Endothelial cell of umbilical vein (primary cell): ENCODE data around the gene TMEM234. TPM values are rescaled to one million over a fixed set of nuclear protein-coding genes. Genes with fewer than 3 reads are reported as not detected.

Source experiments
- BruUV-seq: library from RNA; stranded (reverse); fragments of 400-500 nt; replicated peaks from 2 replicates; lab custom pipeline; 2021; lab: Mats Ljungman, UMichigan
- CTCF ChIA-PET: fragments of 300-600, 350-600 bp; sonication (Branson Sonifier 250); formaldehyde crosslinking; loops from one replicate; lab custom pipeline; 2021; ENCODE audit warnings: antibody characterized with exemption, inconsistent platforms; lab: Charles Lee
- POLR2A ChIA-PET: fragments of 300-600, 350-600 bp; sonication (Branson Sonifier 250); formaldehyde crosslinking; loops from one replicate; lab custom pipeline; 2021; ENCODE audit warnings: antibody characterized with exemption, inconsistent platforms; lab: Charles Lee
- DNase-seq: peaks from one replicate; pipeline ENCODE4 v3.0.0-alpha.2; 2011; ENCODE audit warnings: low read depth, low spot score
- FAIRE-seq: peaks from 2 replicates; lab custom pipeline; 2011; peaks lifted over from hg19 to GRCh38; lab: Jason Lieb, UNC
- H2AFZ ChIP-seq: 2 replicates; pipeline ENCODE4 v1.6.0; 2012; ENCODE audit warnings: low read depth, low read length, control low read depth, inconsistent platforms
- H3K27ac ChIP-seq: 2 replicates; pipeline ENCODE4 v1.5.1; 2011; ENCODE audit warnings: low read depth, mild to moderate bottlenecking, control low read depth, low read length, moderate library complexity; ENCODE audit not compliant: insufficient read depth
- H3K27me3 ChIP-seq, 2 experiments: 2 replicates each; pipeline versions ENCODE4 v1.6.0 to v1.6.1; 2011; ENCODE audit warnings: low read length in 2 of 2, mixed read lengths in 1 of 2; ENCODE audit not compliant: control insufficient read depth in 2 of 2, insufficient read depth in 2 of 2
- H3K36me3 ChIP-seq, 2 experiments: 2 replicates in 1 of 2; 3 replicates in 1 of 2; pipeline ENCODE4 v1.5.1; 2011; ENCODE audit warnings: low read length in 2 of 2, mild to moderate bottlenecking in 1 of 2, moderate library complexity in 1 of 2; ENCODE audit not compliant: control insufficient read depth in 2 of 2, insufficient read depth in 2 of 2; ENCODE audit errors: extremely low read depth in 1 of 2
- H3K4me1 ChIP-seq: 3 replicates; pipeline ENCODE4 v1.5.1; 2011; ENCODE audit warnings: mild to moderate bottlenecking, low read length; ENCODE audit not compliant: control insufficient read depth, insufficient read depth; ENCODE audit errors: extremely low read depth
- H3K4me2 ChIP-seq: 2 replicates; pipeline ENCODE4 v1.6.1; 2011; ENCODE audit warnings: low read length, control low read depth, mixed read lengths; ENCODE audit not compliant: insufficient read depth
- H3K4me3 ChIP-seq, 3 experiments: fragments of 200-600 bp in 1 of 3; sonication (generic), shearing (Covaris generic) in 1 of 3; replicated peaks in 1 of 3; 2 replicates each; pipeline ENCODE4 v1.5.1; 2011 to 2016; ENCODE audit warnings: control low read depth in 3 of 3, low read length in 3 of 3, mild to moderate bottlenecking in 2 of 3, inconsistent platforms in 1 of 3, low read depth in 1 of 3, moderate library complexity in 1 of 3; ENCODE audit not compliant: insufficient read depth in 1 of 3
- H3K79me2 ChIP-seq: 2 replicates; pipeline ENCODE4 v1.6.0; 2012; ENCODE audit warnings: low read length, inconsistent platforms; ENCODE audit not compliant: control insufficient read depth, insufficient read depth
- H3K9ac ChIP-seq: replicated peaks from 2 replicates; pipeline ENCODE3; 2011; ENCODE audit warnings: low read length, control low read depth; ENCODE audit not compliant: insufficient read depth; ENCODE audit errors: extremely low read depth
- H3K9me1 ChIP-seq: replicated peaks from 3 replicates; pipeline ENCODE4 v1.6.0; 2011; ENCODE audit warnings: mild to moderate bottlenecking, low read length; ENCODE audit not compliant: control insufficient read depth, insufficient read depth; ENCODE audit errors: extremely low read depth
- H3K9me3 ChIP-seq: replicated peaks from 2 replicates; pipeline ENCODE4 v1.5.1; 2012; ENCODE audit warnings: low read length, inconsistent platforms; ENCODE audit not compliant: control insufficient read depth, insufficient read depth
- H4K20me1 ChIP-seq: replicated peaks from 2 replicates; pipeline ENCODE3; 2011; ENCODE audit warnings: mild to moderate bottlenecking, low read length; ENCODE audit not compliant: control insufficient read depth, insufficient read depth; ENCODE audit errors: extremely low read depth
- EZH2 ChIP-seq: IDR thresholded peaks from 2 replicates; pipeline ENCODE4 v1.6.1; 2012; ENCODE audit warnings: borderline replicate concordance, low read depth, mild to moderate bottlenecking, moderate library complexity, low read length, inconsistent platforms; ENCODE audit not compliant: severe bottlenecking
- FOS ChIP-seq: IDR thresholded peaks from 2 replicates; pipeline ENCODE4 v1.6.1; 2011; ENCODE audit warnings: mild to moderate bottlenecking, low read length, moderate library complexity, borderline replicate concordance; ENCODE audit not compliant: insufficient read depth
- GATA2 ChIP-seq: IDR thresholded peaks from 2 replicates; pipeline ENCODE4 v1.7.0; 2011; ENCODE audit warnings: low read depth, mild to moderate bottlenecking, moderate library complexity, mixed read lengths, low read length; ENCODE audit not compliant: insufficient read length, insufficient read depth
- JUN ChIP-seq: IDR thresholded peaks from 2 replicates; pipeline ENCODE4 v1.6.1; 2011; ENCODE audit warnings: borderline replicate concordance, low read depth; ENCODE audit not compliant: insufficient read length, insufficient read depth
- MYC ChIP-seq: IDR thresholded peaks from one replicate; pipeline ENCODE4 v1.6.1; 2011; ENCODE audit warnings: mild to moderate bottlenecking, low read depth, low read length
- POLR2A ChIP-seq: IDR thresholded peaks from 2 replicates; pipeline ENCODE4 v1.6.1; 2012; ENCODE audit warnings: low read depth, mild to moderate bottlenecking, control low read depth, low read length
- POLR2AphosphoS5 ChIP-seq: IDR thresholded peaks from 2 replicates; pipeline ENCODE4 v1.6.1; 2012; ENCODE audit warnings: low read depth, mild to moderate bottlenecking, control low read depth, low read length, moderate library complexity; ENCODE audit not compliant: insufficient read depth
- dilution Hi-C: fragments of 300-500 bp; cut with MboI; formaldehyde crosslinking; loops from one replicate; pipeline ENCODE4 v1.15.0; 2019; ENCODE audit warnings: low sequenced_read_pairs; ENCODE audit not compliant: extremely low pct_ligation_motif_present
- intact Hi-C: fragments of 100-400 bp; cut with micrococcal nuclease; formaldehyde crosslinking; loops from one replicate; pipeline ENCODE4 v1.10.0; 2022
- polyA plus RNA-seq, 4 experiments: library from polyadenylated mRNA; depleted of rRNA in 3 of 4; stranded (reverse) in 3 of 4; unstranded in 1 of 4; fragments of >200 nt; gene quantifications; 2 replicates each; pipeline versions ENCODE4 v1.2.1 to v1.2.3, GENCODE V29; 2011 to 2012; ENCODE audit warnings: missing spikeins in 1 of 4
- total RNA-seq: library from RNA; stranded (reverse); gene quantifications from 2 replicates; pipeline ENCODE4 v1.2.3, GENCODE V29; 2021
- TF ChIP-seq, protein P1 (sequence below), 2 donors: IDR thresholded peaks; 1 replicate in 1 of 2; 2 replicates in 1 of 2; pipeline ENCODE4 v1.5.1; 2011; ENCODE audit warnings: low read length in 2 of 2, mild to moderate bottlenecking in 2 of 2, moderate library complexity in 2 of 2, control low read depth in 1 of 2, inconsistent platforms in 1 of 2, low read depth in 1 of 2; ENCODE audit not compliant: insufficient read depth in 1 of 2; ENCODE audit errors: extremely low read depth in 1 of 2
- TF ChIP-seq, protein P2 (sequence below): IDR thresholded peaks from 2 replicates; pipeline ENCODE4 v1.6.1; 2011; ENCODE audit not compliant: insufficient read depth, insufficient read length

The TMEM234 gene
- total and polyA plus RNA-seq, 2 donors (not counting 3 experiments of a cell fraction or from before 2014, with no cell fraction given), result 20.7 to 21.3 TPM

DNA sequence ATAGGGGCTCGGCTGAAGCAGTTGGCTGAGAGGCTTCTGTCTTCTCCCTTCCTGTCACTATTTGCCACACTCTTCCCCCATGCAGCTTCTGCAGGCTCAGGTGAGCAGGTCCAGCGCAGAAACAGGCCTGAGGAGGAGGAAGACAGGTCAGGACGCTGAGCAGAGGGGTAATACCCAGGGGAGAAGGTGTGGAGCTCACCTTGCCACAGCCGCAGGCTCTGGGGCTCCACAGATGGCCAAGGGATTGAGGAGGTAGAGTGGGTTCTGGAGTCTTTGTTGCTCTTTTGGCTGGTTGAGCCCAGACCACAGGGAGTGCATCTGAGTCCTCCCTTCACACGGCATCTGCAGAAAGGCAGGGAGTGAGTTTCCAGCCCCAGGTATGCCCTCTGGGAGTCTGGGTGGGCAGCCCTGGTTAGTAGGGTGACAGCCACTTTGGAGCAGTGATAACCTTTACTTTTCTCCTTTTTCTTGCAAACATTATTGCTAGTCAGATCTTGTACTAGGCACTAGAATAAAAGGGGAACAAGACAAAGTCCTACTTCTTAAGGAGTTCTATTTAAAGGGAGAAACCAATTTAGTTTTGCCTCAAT is 9.8 kb upstream of the TMEM234 start:
- Histone ChIP-seq H3K27ac (no peak overlapping the region), H3K4me3 (no peak overlapping the region), H3K27me3 (no peaks in the 10 kb centered on the region), H3K36me3 (peaks cover 7 to 30% of the 10 kb centered on the region in 2 experiments), H3K9me3 (no peaks in the 10 kb centered on the region), H3K79me2 (no peaks in the 10 kb centered on the region), H3K9ac (no peak overlapping the region), H3K4me2 (no peak overlapping the region), H3K9me1 (no peaks in the 10 kb centered on the region), H2AFZ (no peak overlapping the region), H3K4me1 (peaks cover 8% of the 10 kb centered on the region), H4K20me1 (no peaks in the 10 kb centered on the region)
- intact Hi-C loops (no loop called here), dilution Hi-C loops (no loop called here)
- CTCF ChIA-PET, result interaction anchor here (1.0 to 2.7 kb wide), 5 partner anchors 9 to 84 kb away, joined by 3 to 13 read pairs (median 4); no protein-coding TSS in a partner anchor
- DNase-seq (no peak), FAIRE-seq (no peak)
- POLR2A ChIA-PET, result interaction anchor here (0.6 to 1.2 kb wide), 2 partner anchors 104 to 120 kb away, joined by 4 to 5 read pairs; partner anchors contain the start of gene MARCKSL1
- TF ChIP-seq FOS (no peak), JUN (no peak), MYC (no peak), EZH2 (no peak), POLR2A (no peak), POLR2AphosphoS5 (no peak), GATA2 (no peak)
- TF ChIP-seq, protein P1, sequence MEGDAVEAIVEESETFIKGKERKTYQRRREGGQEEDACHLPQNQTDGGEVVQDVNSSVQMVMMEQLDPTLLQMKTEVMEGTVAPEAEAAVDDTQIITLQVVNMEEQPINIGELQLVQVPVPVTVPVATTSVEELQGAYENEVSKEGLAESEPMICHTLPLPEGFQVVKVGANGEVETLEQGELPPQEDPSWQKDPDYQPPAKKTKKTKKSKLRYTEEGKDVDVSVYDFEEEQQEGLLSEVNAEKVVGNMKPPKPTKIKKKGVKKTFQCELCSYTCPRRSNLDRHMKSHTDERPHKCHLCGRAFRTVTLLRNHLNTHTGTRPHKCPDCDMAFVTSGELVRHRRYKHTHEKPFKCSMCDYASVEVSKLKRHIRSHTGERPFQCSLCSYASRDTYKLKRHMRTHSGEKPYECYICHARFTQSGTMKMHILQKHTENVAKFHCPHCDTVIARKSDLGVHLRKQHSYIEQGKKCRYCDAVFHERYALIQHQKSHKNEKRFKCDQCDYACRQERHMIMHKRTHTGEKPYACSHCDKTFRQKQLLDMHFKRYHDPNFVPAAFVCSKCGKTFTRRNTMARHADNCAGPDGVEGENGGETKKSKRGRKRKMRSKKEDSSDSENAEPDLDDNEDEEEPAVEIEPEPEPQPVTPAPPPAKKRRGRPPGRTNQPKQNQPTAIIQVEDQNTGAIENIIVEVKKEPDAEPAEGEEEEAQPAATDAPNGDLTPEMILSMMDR (IDR thresholded peaks at IDR 0.05; ENCODE audit: extremely low read depth in 1 of 2, insufficient read depth in 1 of 2, low read depth in 1 of 2, low read length in 2 of 2), result no peak
- TF ChIP-seq, protein P2, sequence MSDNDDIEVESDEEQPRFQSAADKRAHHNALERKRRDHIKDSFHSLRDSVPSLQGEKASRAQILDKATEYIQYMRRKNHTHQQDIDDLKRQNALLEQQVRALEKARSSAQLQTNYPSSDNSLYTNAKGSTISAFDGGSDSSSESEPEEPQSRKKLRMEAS, result no peak
- no TSS peak for BruUV-seq
